ENCODE results near the gene ZNF618. TPM values are rescaled to one million over a fixed set of nuclear protein-coding genes. Genes with fewer than 3 reads are reported as not detected.

The ZNF618 gene
- polyA plus RNA-seq, 1 donor (not counting 4 experiments of a cell fraction or from before 2014, with no cell fraction given): 2.5 TPM

DNA sequence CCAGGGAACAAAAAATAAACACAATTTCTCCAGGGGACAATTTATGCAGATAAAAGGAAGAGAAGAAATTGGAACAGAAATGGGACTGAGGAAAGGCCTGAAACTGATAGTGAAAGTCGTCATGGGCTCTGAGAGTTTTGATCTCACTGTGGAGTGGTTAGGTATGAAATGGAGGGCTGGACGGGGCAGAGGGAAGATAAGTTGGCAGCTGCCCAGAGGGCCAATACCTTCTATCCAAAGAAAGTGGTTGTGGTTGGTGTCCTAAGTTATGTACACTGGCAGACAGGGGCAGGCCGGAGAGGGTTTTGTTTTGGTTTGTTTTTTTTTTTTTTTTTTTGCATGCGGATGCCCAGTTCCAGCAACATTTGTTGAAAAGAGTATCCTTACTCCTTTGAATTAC is 46.1 kb downstream of the ZNF618 start:
- Histone ChIP-seq H3K4me3 (ENCODE audit: control insufficient read depth in 2 of 3, extremely low read depth in 1 of 3, insufficient read depth in 2 of 3, low read depth in 1 of 3, low read length in 3 of 3) (no peak overlapping the region), H3K79me2 (ENCODE audit: control insufficient read depth, insufficient read depth, low read length) (no peaks in the 10 kb centered on the region), H3K27ac (ENCODE audit: control insufficient read depth, insufficient read depth, low read length) (no peak overlapping the region), H3K36me3 (ENCODE audit: control insufficient read depth in 2 of 2, extremely low read depth in 1 of 2, insufficient read depth in 2 of 2, low read length in 2 of 2) (no peaks in the 10 kb centered on the region), H4K20me1 (ENCODE audit: control insufficient read depth, extremely low read depth, insufficient read depth, low read length) (no peaks in the 10 kb centered on the region), H2AFZ (ENCODE audit: control insufficient read depth, low read length) (no peak overlapping the region), H3K9me3 (ENCODE audit: control insufficient read depth, low read depth, low read length) (no peaks in the 10 kb centered on the region), H3K9ac (ENCODE audit: control insufficient read depth, extremely low read depth, insufficient read depth, low read length) (no peak overlapping the region), H3K27me3 (ENCODE audit: control insufficient read depth, extremely low read depth, insufficient read depth, low read length) (no peaks in the 10 kb centered on the region), H3K4me1 (ENCODE audit: control insufficient read depth, extremely low read depth, insufficient read depth, low read length) (no peaks in the 10 kb centered on the region), H3K4me2 (ENCODE audit: control insufficient read depth, extremely low read depth, insufficient read depth, low read depth, low read length) (no peak overlapping the region), H3K9me1 (ENCODE audit: control insufficient read depth, extremely low read depth, insufficient read depth, low read length) (no peaks in the 10 kb centered on the region)
- no peak for DNase-seq (ENCODE audit: low read depth, low spot score)
- dilution Hi-C loops (cut with MboI; ENCODE audit: extremely low pct_ligation_motif_present, low sequenced_read_pairs): no loop called here
- TF ChIP-seq, protein P1, sequence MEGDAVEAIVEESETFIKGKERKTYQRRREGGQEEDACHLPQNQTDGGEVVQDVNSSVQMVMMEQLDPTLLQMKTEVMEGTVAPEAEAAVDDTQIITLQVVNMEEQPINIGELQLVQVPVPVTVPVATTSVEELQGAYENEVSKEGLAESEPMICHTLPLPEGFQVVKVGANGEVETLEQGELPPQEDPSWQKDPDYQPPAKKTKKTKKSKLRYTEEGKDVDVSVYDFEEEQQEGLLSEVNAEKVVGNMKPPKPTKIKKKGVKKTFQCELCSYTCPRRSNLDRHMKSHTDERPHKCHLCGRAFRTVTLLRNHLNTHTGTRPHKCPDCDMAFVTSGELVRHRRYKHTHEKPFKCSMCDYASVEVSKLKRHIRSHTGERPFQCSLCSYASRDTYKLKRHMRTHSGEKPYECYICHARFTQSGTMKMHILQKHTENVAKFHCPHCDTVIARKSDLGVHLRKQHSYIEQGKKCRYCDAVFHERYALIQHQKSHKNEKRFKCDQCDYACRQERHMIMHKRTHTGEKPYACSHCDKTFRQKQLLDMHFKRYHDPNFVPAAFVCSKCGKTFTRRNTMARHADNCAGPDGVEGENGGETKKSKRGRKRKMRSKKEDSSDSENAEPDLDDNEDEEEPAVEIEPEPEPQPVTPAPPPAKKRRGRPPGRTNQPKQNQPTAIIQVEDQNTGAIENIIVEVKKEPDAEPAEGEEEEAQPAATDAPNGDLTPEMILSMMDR (optimal IDR thresholded peaks at IDR 0.05 in 1 of 3, IDR thresholded peaks at IDR 0.05 in 1 of 3, conservative IDR thresholded peaks at IDR 0.05 in 1 of 3; ENCODE audit: extremely low read depth in 1 of 3, insufficient read depth in 2 of 3, low read length in 3 of 3): no peak
- no peak for TF ChIP-seq EZH2 (IDR thresholded peaks at IDR 0.05; ENCODE audit: low read length)
- no peak for FAIRE-seq

DNA sequence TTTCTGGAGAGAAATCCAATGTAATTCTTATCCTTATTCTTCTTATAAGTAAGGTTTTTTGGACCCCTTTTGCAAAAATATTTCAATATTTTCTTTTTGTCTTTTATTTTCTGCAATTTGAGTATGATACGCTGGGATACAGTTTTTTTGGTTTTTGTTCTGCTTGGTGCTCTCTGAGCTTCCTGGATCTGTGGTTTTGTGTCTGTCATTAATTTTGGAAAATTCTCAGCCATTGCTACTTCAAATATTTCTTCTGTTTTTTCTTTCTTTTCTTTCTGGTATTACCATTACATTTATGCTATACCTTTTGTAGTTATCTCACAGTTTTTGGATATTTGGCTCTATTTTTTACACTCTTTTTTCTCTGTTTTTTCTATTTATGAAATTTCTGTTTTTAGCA is 50.1 kb downstream of the ZNF618 start:
- Histone ChIP-seq H3K36me3 (ENCODE audit: control insufficient read depth in 2 of 2, extremely low read depth in 1 of 2, insufficient read depth in 2 of 2, low read length in 2 of 2) (no peaks in the 10 kb centered on the region), H2AFZ (ENCODE audit: control insufficient read depth, low read length) (no peak overlapping the region), H3K9me3 (ENCODE audit: control insufficient read depth, low read depth, low read length) (no peaks in the 10 kb centered on the region), H4K20me1 (ENCODE audit: control insufficient read depth, extremely low read depth, insufficient read depth, low read length) (no peaks in the 10 kb centered on the region), H3K4me1 (ENCODE audit: control insufficient read depth, extremely low read depth, insufficient read depth, low read length) (no peaks in the 10 kb centered on the region), H3K27ac (ENCODE audit: control insufficient read depth, insufficient read depth, low read length) (no peak overlapping the region), H3K9ac (ENCODE audit: control insufficient read depth, extremely low read depth, insufficient read depth, low read length) (no peak overlapping the region), H3K27me3 (ENCODE audit: control insufficient read depth, extremely low read depth, insufficient read depth, low read length) (no peaks in the 10 kb centered on the region), H3K4me2 (ENCODE audit: control insufficient read depth, extremely low read depth, insufficient read depth, low read depth, low read length) (no peak overlapping the region), H3K79me2 (ENCODE audit: control insufficient read depth, insufficient read depth, low read length) (peaks cover under 1% of the 10 kb centered on the region), H3K9me1 (ENCODE audit: control insufficient read depth, extremely low read depth, insufficient read depth, low read length) (no peaks in the 10 kb centered on the region), H3K4me3 (ENCODE audit: control insufficient read depth in 2 of 3, extremely low read depth in 1 of 3, insufficient read depth in 2 of 3, low read depth in 1 of 3, low read length in 3 of 3) (no peak overlapping the region)
- TF ChIP-seq EZH2 (IDR thresholded peaks at IDR 0.05; ENCODE audit: low read length): no peak
- TF ChIP-seq, protein P1 (optimal IDR thresholded peaks at IDR 0.05 in 1 of 3, IDR thresholded peaks at IDR 0.05 in 1 of 3, conservative IDR thresholded peaks at IDR 0.05 in 1 of 3; ENCODE audit: extremely low read depth in 1 of 3, insufficient read depth in 2 of 3, low read length in 3 of 3): no peak
- no peak for DNase-seq (ENCODE audit: low read depth, low spot score)
- dilution Hi-C loops (cut with MboI; ENCODE audit: extremely low pct_ligation_motif_present, low sequenced_read_pairs): no loop called here
- no peak for FAIRE-seq
